Erythroblast (primary cell): Measurements from ENCODE around the gene WNT4.

Experiments
- GATA1 ChIP-seq: IDR thresholded peaks from 2 replicates; pipeline ENCODE4 v1.6.1; 2011; ENCODE audit warnings: low read depth, mild to moderate bottlenecking, control low read depth, low read length, moderate library complexity
- POLR2A ChIP-seq: IDR thresholded peaks from 2 replicates; pipeline ENCODE4 v1.6.1; 2011; ENCODE audit warnings: mild to moderate bottlenecking, low read length

- no peak for TF ChIP-seq POLR2A
- no peak for TF ChIP-seq GATA1
Observed at GRCh38 chr1:22123901-22124404, 18.9 kb downstream of the WNT4 start.
